Measurements from ENCODE around the gene TMEM119.

- TF ChIP-seq EZH2 (IDR thresholded peaks at IDR 0.05; ENCODE audit: borderline replicate concordance) (no peak), CTCF (IDR thresholded peaks at IDR 0.05; ENCODE audit: poor library complexity) (no peak)
Measured at GRCh38 chr12:108608616-108609015, 10.7 kb upstream of the TMEM119 start.
